ENCODE results near the gene HS6ST3.

The HS6ST3 gene

GRCh38 chr13:96636001-96636709, 546.2 kb downstream of the HS6ST3 start:
- H3K9ac ChIP-seq (ENCODE audit: low read length) = no peak overlapping the region
- H3K4me1 ChIP-seq (ENCODE audit: control insufficient read depth, insufficient read depth, low read depth, low read length) = peaks cover 2% of the 10 kb centered on the region
- no peak overlapping the region for H3K23ac ChIP-seq (ENCODE audit: low read length in 2 of 2)
- no peak overlapping the region for H2BK5ac ChIP-seq (ENCODE audit: low read depth, low read length, poor library complexity, severe bottlenecking)
- no peaks in the 10 kb centered on the region for H3K79me1 ChIP-seq (replicated peaks; ENCODE audit: low read length, poor library complexity, severe bottlenecking)
- H3K14ac ChIP-seq (ENCODE audit: low read length in 2 of 2) = no peak overlapping the region
- no peak for DNase-seq
- no peak overlapping the region for H2AFZ ChIP-seq (ENCODE audit: low read depth, low read length)
- H3K27me3 ChIP-seq (ENCODE audit: control insufficient read depth in 1 of 2, insufficient read depth in 1 of 2, low read length in 2 of 2) = no peaks in the 10 kb centered on the region
- no peak overlapping the region for H3K18ac ChIP-seq (ENCODE audit: low read depth in 1 of 2, low read length in 2 of 2)
- H2AK5ac ChIP-seq (ENCODE audit: low read length, severe bottlenecking) = no peak overlapping the region
- no peak overlapping the region for H2BK12ac ChIP-seq (ENCODE audit: low read length in 2 of 2)
- H3K36me3 ChIP-seq (ENCODE audit: control insufficient read depth in 1 of 2, insufficient read depth in 2 of 2, low read depth in 1 of 2, low read length in 2 of 2) = no peaks in the 10 kb centered on the region
- no peak overlapping the region for H3K4ac ChIP-seq (ENCODE audit: low read depth in 1 of 2, low read length in 2 of 2)
- 95% methylated on average over 4 of the region's 4 CpGs for WGBS
- no peak overlapping the region for H3K4me2 ChIP-seq (ENCODE audit: low read length, poor library complexity, severe bottlenecking)
- no peak overlapping the region for H2BK120ac ChIP-seq (ENCODE audit: low read depth, low read length)
- no peak overlapping the region for H4K91ac ChIP-seq (ENCODE audit: low read length)
- no peak overlapping the region for H2BK15ac ChIP-seq (ENCODE audit: low read depth, poor library complexity, severe bottlenecking)
- no peak overlapping the region for H4K8ac ChIP-seq (ENCODE audit: low read length)
- no peak overlapping the region for H3K4me3 ChIP-seq (ENCODE audit: insufficient read depth in 1 of 2, low read depth in 1 of 2, low read length in 2 of 2)
- H3K9me3 ChIP-seq (ENCODE audit: control insufficient read depth, low read length) = peaks cover 53% of the 10 kb centered on the region
- no peak overlapping the region for H3K27ac ChIP-seq (ENCODE audit: low read length, poor library complexity, severe bottlenecking)

GRCh38 chr13:96637039-96637438, 547.1 kb downstream of the HS6ST3 start:
- Histone ChIP-seq H3K4me1 (ENCODE audit: control insufficient read depth, insufficient read depth, low read depth, low read length) (peaks cover 2% of the 10 kb centered on the region), H3K14ac (ENCODE audit: low read length in 2 of 2) (no peak overlapping the region), H2BK5ac (ENCODE audit: low read depth, low read length, poor library complexity, severe bottlenecking) (no peak overlapping the region), H2AK5ac (ENCODE audit: low read length, severe bottlenecking) (no peak overlapping the region), H2BK12ac (ENCODE audit: low read length in 2 of 2) (no peak overlapping the region), H3K4ac (ENCODE audit: low read depth in 1 of 2, low read length in 2 of 2) (no peak overlapping the region), H3K27me3 (ENCODE audit: control insufficient read depth in 1 of 2, insufficient read depth in 1 of 2, low read length in 2 of 2) (no peaks in the 10 kb centered on the region), H4K8ac (ENCODE audit: low read length) (no peak overlapping the region), H3K4me3 (ENCODE audit: insufficient read depth in 1 of 2, low read depth in 1 of 2, low read length in 2 of 2) (no peak overlapping the region), H3K9ac (ENCODE audit: low read length) (no peak overlapping the region), H2BK120ac (ENCODE audit: low read depth, low read length) (no peak overlapping the region), H3K27ac (ENCODE audit: low read length, poor library complexity, severe bottlenecking) (no peak overlapping the region), H3K18ac (ENCODE audit: low read depth in 1 of 2, low read length in 2 of 2) (no peak overlapping the region), H3K4me2 (ENCODE audit: low read length, poor library complexity, severe bottlenecking) (no peak overlapping the region), H3K36me3 (ENCODE audit: control insufficient read depth in 1 of 2, insufficient read depth in 2 of 2, low read depth in 1 of 2, low read length in 2 of 2) (no peaks in the 10 kb centered on the region), H4K91ac (ENCODE audit: low read length) (no peak overlapping the region), H3K23ac (ENCODE audit: low read length in 2 of 2) (no peak overlapping the region), H2AFZ (ENCODE audit: low read depth, low read length) (no peak overlapping the region), H3K9me3 (ENCODE audit: control insufficient read depth, low read length) (peaks cover 44% of the 10 kb centered on the region), H3K79me1 (replicated peaks; ENCODE audit: low read length, poor library complexity, severe bottlenecking) (no peaks in the 10 kb centered on the region), H2BK15ac (ENCODE audit: low read depth, poor library complexity, severe bottlenecking) (no peak overlapping the region)
- no peak for DNase-seq

- Histone ChIP-seq H3K27ac (ENCODE audit: low read length, poor library complexity, severe bottlenecking) (no peak overlapping the region), H4K91ac (ENCODE audit: low read length) (no peak overlapping the region), H3K4me2 (ENCODE audit: low read length, poor library complexity, severe bottlenecking) (no peak overlapping the region), H2BK5ac (ENCODE audit: low read depth, low read length, poor library complexity, severe bottlenecking) (no peak overlapping the region), H3K27me3 (ENCODE audit: control insufficient read depth in 1 of 2, insufficient read depth in 1 of 2, low read length in 2 of 2) (no peaks in the 10 kb centered on the region), H3K36me3 (ENCODE audit: control insufficient read depth in 1 of 2, insufficient read depth in 2 of 2, low read depth in 1 of 2, low read length in 2 of 2) (no peaks in the 10 kb centered on the region), H2BK15ac (ENCODE audit: low read depth, poor library complexity, severe bottlenecking) (no peak overlapping the region), H3K14ac (ENCODE audit: low read length in 2 of 2) (no peak overlapping the region), H2AFZ (ENCODE audit: low read depth, low read length) (no peak overlapping the region), H3K23ac (ENCODE audit: low read length in 2 of 2) (no peak overlapping the region), H2BK12ac (ENCODE audit: low read length in 2 of 2) (no peak overlapping the region), H3K9ac (ENCODE audit: low read length) (no peak overlapping the region), H3K18ac (ENCODE audit: low read depth in 1 of 2, low read length in 2 of 2) (no peak overlapping the region), H3K4ac (ENCODE audit: low read depth in 1 of 2, low read length in 2 of 2) (no peak overlapping the region), H4K8ac (ENCODE audit: low read length) (no peak overlapping the region), H3K79me1 (replicated peaks; ENCODE audit: low read length, poor library complexity, severe bottlenecking) (no peaks in the 10 kb centered on the region), H3K4me1 (ENCODE audit: control insufficient read depth, insufficient read depth, low read depth, low read length) (no peaks in the 10 kb centered on the region), H3K9me3 (ENCODE audit: control insufficient read depth, low read length) (peaks cover 75% of the 10 kb centered on the region), H2AK5ac (ENCODE audit: low read length, severe bottlenecking) (no peak overlapping the region), H2BK120ac (ENCODE audit: low read depth, low read length) (no peak overlapping the region), H3K4me3 (ENCODE audit: insufficient read depth in 1 of 2, low read depth in 1 of 2, low read length in 2 of 2) (no peak overlapping the region)
- no peak for DNase-seq
- WGBS = 90% methylated on average over 3 of the region's 3 CpGs
These were observed 556.2 kb downstream of the HS6ST3 start for GRCh38 chr13:96646101-96646500.

GRCh38 chr13:96646515-96647211, 556.8 kb downstream of the HS6ST3 start:
- no peak overlapping the region for H2AK5ac ChIP-seq (ENCODE audit: low read length, severe bottlenecking)
- H3K27me3 ChIP-seq (ENCODE audit: control insufficient read depth in 1 of 2, insufficient read depth in 1 of 2, low read length in 2 of 2) = no peaks in the 10 kb centered on the region
- WGBS = 90% methylated on average over 7 of the region's 8 CpGs
- H2BK12ac ChIP-seq (ENCODE audit: low read length in 2 of 2) = no peak overlapping the region
- no peak overlapping the region for H3K4me3 ChIP-seq (ENCODE audit: insufficient read depth in 1 of 2, low read depth in 1 of 2, low read length in 2 of 2)
- H2BK120ac ChIP-seq (ENCODE audit: low read depth, low read length) = no peak overlapping the region
- H3K18ac ChIP-seq (ENCODE audit: low read depth in 1 of 2, low read length in 2 of 2) = no peak overlapping the region
- peaks cover 78% of the 10 kb centered on the region for H3K9me3 ChIP-seq (ENCODE audit: control insufficient read depth, low read length)
- H3K79me1 ChIP-seq (replicated peaks; ENCODE audit: low read length, poor library complexity, severe bottlenecking) = no peaks in the 10 kb centered on the region
- no peak overlapping the region for H4K91ac ChIP-seq (ENCODE audit: low read length)
- no peak overlapping the region for H3K9ac ChIP-seq (ENCODE audit: low read length)
- no peak for DNase-seq
- no peaks in the 10 kb centered on the region for H3K4me1 ChIP-seq (ENCODE audit: control insufficient read depth, insufficient read depth, low read depth, low read length)
- H3K23ac ChIP-seq (ENCODE audit: low read length in 2 of 2) = no peak overlapping the region
- no peaks in the 10 kb centered on the region for H3K36me3 ChIP-seq (ENCODE audit: control insufficient read depth in 1 of 2, insufficient read depth in 2 of 2, low read depth in 1 of 2, low read length in 2 of 2)
- H2AFZ ChIP-seq (ENCODE audit: low read depth, low read length) = no peak overlapping the region
- no peak overlapping the region for H3K4ac ChIP-seq (ENCODE audit: low read depth in 1 of 2, low read length in 2 of 2)
- no peak overlapping the region for H3K4me2 ChIP-seq (ENCODE audit: low read length, poor library complexity, severe bottlenecking)
- no peak overlapping the region for H2BK5ac ChIP-seq (ENCODE audit: low read depth, low read length, poor library complexity, severe bottlenecking)
- H4K8ac ChIP-seq (ENCODE audit: low read length) = no peak overlapping the region
- H2BK15ac ChIP-seq (ENCODE audit: low read depth, poor library complexity, severe bottlenecking) = no peak overlapping the region
- no peak overlapping the region for H3K27ac ChIP-seq (ENCODE audit: low read length, poor library complexity, severe bottlenecking)
- H3K14ac ChIP-seq (ENCODE audit: low read length in 2 of 2) = no peak overlapping the region
